GM12873 (cell line): ENCODE results near the gene RAB44.

Experiments used
- CTCF ChIP-seq: IDR thresholded peaks from 2 replicates; pipeline ENCODE4 v1.5.1; 2012; ENCODE audit warnings: low read depth, mild to moderate bottlenecking, moderate library complexity, low read length, control low read depth; ENCODE audit not compliant: insufficient read depth; ENCODE audit errors: missing control alignments

The RAB44 gene

GRCh38 chr6:36656441-36656840, 41.2 kb upstream of the RAB44 start:
- TF ChIP-seq CTCF: no peak

GRCh38 chr6:36657271-36657670, 40.4 kb upstream of the RAB44 start:
- TF ChIP-seq CTCF: peak; percentile 44

- no peak for TF ChIP-seq CTCF
Measured at GRCh38 chr6:36657942-36658544, 39.6 kb upstream of the RAB44 start.

GRCh38 chr6:36659271-36659670, 38.4 kb upstream of the RAB44 start:
- no peak for TF ChIP-seq CTCF

- TF ChIP-seq CTCF: no peak
Measured at GRCh38 chr6:36660771-36661471, 36.7 kb upstream of the RAB44 start.

GRCh38 chr6:36662380-36662779, 35.2 kb upstream of the RAB44 start:
- no peak for TF ChIP-seq CTCF

GRCh38 chr6:36662827-36663256, 34.8 kb upstream of the RAB44 start:
- TF ChIP-seq CTCF: no peak
